Raji (cell line): ENCODE data around the gene PPP1R9B.

Source experiments
- POLR2A ChIP-seq: IDR thresholded peaks from 2 replicates; pipeline ENCODE4 v1.6.1; 2011; ENCODE audit warnings: low read depth, low read length, control low read depth; ENCODE audit not compliant: insufficient read depth

Gene PPP1R9B

GRCh38 chr17:50087912-50088405 lies 62.5 kb downstream of the PPP1R9B start:
- no peak for TF ChIP-seq POLR2A

DNA sequence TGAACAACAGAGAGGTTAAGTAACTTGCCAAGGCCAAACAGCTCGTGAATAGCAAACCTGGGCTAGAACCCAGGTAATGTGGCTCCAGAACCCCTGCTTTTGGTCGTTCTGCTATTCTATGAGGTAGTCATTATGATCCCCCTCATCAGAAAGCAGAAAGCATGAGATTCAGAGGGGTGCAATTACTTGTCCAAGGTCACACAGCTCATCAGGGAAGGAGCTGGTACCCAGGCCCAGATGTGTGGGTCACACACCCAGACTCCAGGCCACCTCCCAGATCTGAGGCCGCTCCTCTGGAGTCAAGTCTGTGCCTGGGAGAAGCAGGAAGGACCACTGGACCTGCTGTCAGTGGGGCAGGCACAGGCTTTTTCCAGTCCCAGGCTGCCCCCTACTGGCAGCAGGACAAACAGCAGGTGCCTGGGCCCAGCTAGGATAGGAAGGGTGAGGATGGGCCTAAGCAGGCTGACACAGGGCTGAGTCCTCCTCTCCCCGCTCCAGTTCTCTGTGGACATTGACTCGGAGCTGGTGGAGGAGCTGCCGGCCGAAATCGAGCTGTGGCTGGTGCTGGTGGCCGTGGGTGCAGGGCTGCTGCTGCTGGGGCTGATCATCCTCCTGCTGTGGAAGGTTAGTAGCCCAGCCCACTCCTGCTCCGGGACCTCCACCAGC lies 63.1 kb downstream of the PPP1R9B start:
- TF ChIP-seq POLR2A = no peak
